SK-N-MC (cell line): ENCODE data around the gene NDRG3.

Experiments
- EZH2 ChIP-seq: fragments of 200-600 bp; sonication (generic); IDR thresholded peaks from one replicate; pipeline ENCODE4 v1.6.1; 2017; ENCODE audit warnings: antibody characterized with exemption
- POLR2AphosphoS5 ChIP-seq: IDR thresholded peaks from 2 replicates; pipeline ENCODE4 v1.6.1; 2012; ENCODE audit warnings: mild to moderate bottlenecking, low read depth, low read length, borderline replicate concordance

- TF ChIP-seq EZH2, result no peak
- TF ChIP-seq POLR2AphosphoS5, result no peak
Measured at GRCh38 chr20:36779656-36780025, 33.8 kb upstream of the NDRG3 start.
